Brain microvascular endothelial cell (primary cell): ENCODE results near the gene PRM2.

ENCODE experiments used
- DNase-seq: peaks from one replicate; pipeline ENCODE4 v3.0.0-alpha.2; 2020
- H3K27ac ChIP-seq: fragments of 250-450 bp; sonication (Bioruptor Pico); 2 replicates; pipeline ENCODE4 v1.5.1; 2020; ENCODE audit warnings: mild to moderate bottlenecking, moderate library complexity
- H3K27me3 ChIP-seq: fragments of 250-450 bp; sonication (Bioruptor Pico); replicated peaks from 2 replicates; pipeline ENCODE4 v1.5.1; 2020; ENCODE audit warnings: mild to moderate bottlenecking
- H3K36me3 ChIP-seq: fragments of 250-450 bp; sonication (Bioruptor Pico); replicated peaks from 2 replicates; pipeline ENCODE4 v1.5.1; 2020; ENCODE audit warnings: mild to moderate bottlenecking
- H3K4me3 ChIP-seq: 2 replicates; pipeline ENCODE4 v1.5.1; 2011; ENCODE audit warnings: low read depth, mild to moderate bottlenecking, control low read depth, low read length, moderate library complexity
- CTCF ChIP-seq: IDR thresholded peaks from 2 replicates; pipeline ENCODE4 v1.5.1; 2011; ENCODE audit warnings: low read depth, mild to moderate bottlenecking, moderate library complexity, low read length, control low read depth, inconsistent platforms; ENCODE audit errors: missing control alignments
- in situ Hi-C: cut with HindIII; loops from 2 replicates; pipeline ENCODE4 v1.10.0; 2017; ENCODE audit warnings: low sequenced_read_pairs, low pct_ligation_motif_present

The PRM2 gene

GRCh38 chr16:11276143-11276895 lies at the start of gene PRM2:
TSS of gene PRM2 (minus strand) at chr16:11276480. CDS start at chr16:11276370, 110 bp downstream.
- Histone ChIP-seq H3K27ac (no peak within 1 kb of the TSS), H3K36me3 (no peaks in the 10 kb centered on the region), H3K27me3 (no peaks in the 10 kb centered on the region), H3K4me3 (no peak within 1 kb of the TSS)
- no peak for TF ChIP-seq CTCF
- no peak for DNase-seq
- in situ Hi-C loops = no loop called here

GRCh38 chr16:11325404-11326083 lies 49.3 kb upstream of the PRM2 start:
- in situ Hi-C loops = no loop called here
- Histone ChIP-seq H3K27me3 (no peaks in the 10 kb centered on the region), H3K4me3 (no peak overlapping the region), H3K27ac (no peak overlapping the region), H3K36me3 (no peaks in the 10 kb centered on the region)
- DNase-seq = no peak
- no peak for TF ChIP-seq CTCF

GRCh38 chr16:11323551-11324336 lies 47.5 kb upstream of the PRM2 start:
- no peak overlapping the region for H3K4me3 ChIP-seq
- H3K27me3 ChIP-seq = no peaks in the 10 kb centered on the region
- H3K27ac ChIP-seq = no peak overlapping the region
- no peaks in the 10 kb centered on the region for H3K36me3 ChIP-seq
- in situ Hi-C loops = no loop called here
- DNase-seq = no peak
- no peak for TF ChIP-seq CTCF

GRCh38 chr16:11322823-11323222 lies 46.5 kb upstream of the PRM2 start:
- no peaks in the 10 kb centered on the region for H3K36me3 ChIP-seq
- H3K4me3 ChIP-seq = no peak overlapping the region
- in situ Hi-C loops = no loop called here
- no peak overlapping the region for H3K27ac ChIP-seq
- no peak for DNase-seq
- no peaks in the 10 kb centered on the region for H3K27me3 ChIP-seq
- TF ChIP-seq CTCF = no peak

GRCh38 chr16:11321662-11322061 lies 45.4 kb upstream of the PRM2 start:
- TF ChIP-seq CTCF = no peak

More at GRCh38 chr16:11321662-11322061, 45.4 kb upstream of the PRM2 start:
- Histone ChIP-seq H3K36me3 (no peaks in the 10 kb centered on the region), H3K4me3 (no peak overlapping the region), H3K27me3 (no peaks in the 10 kb centered on the region), H3K27ac (no peak overlapping the region)
- no peak for DNase-seq
- in situ Hi-C loops = no loop called here
